ENCODE results near the gene FDX2.

DNA sequence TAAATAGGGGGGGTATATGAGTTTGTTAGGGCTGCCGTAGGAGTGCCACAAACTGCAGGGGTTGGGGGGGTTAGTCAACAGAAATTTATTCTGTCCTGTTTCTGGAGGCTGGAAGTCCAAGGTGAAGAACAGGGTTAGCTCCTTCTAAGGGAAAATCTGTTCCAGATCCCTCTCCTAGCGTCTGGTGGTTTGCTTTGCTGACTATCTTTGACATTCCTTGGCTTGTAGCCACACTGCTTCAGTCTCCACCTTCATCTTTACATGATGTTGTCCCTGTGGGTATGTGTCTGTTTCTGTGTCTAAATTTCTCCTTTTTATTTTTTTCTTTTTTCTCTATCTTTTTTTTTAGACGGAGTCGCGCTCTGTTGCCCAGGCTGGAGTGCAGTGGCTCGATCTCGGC lies 53.0 kb downstream of the FDX2 start:
- TF ChIP-seq ZNF121 (CRISPR knock-in tag; IDR thresholded peaks at IDR 0.05) = no peak
- no peak for TF ChIP-seq JUN (CRISPR knock-in tag; IDR thresholded peaks at IDR 0.05)
- TF ChIP-seq, protein P1, sequence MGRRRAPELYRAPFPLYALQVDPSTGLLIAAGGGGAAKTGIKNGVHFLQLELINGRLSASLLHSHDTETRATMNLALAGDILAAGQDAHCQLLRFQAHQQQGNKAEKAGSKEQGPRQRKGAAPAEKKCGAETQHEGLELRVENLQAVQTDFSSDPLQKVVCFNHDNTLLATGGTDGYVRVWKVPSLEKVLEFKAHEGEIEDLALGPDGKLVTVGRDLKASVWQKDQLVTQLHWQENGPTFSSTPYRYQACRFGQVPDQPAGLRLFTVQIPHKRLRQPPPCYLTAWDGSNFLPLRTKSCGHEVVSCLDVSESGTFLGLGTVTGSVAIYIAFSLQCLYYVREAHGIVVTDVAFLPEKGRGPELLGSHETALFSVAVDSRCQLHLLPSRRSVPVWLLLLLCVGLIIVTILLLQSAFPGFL (CRISPR knock-in tag; IDR thresholded peaks at IDR 0.05; ENCODE audit: borderline replicate concordance) = no peak
- TF ChIP-seq, protein P2, sequence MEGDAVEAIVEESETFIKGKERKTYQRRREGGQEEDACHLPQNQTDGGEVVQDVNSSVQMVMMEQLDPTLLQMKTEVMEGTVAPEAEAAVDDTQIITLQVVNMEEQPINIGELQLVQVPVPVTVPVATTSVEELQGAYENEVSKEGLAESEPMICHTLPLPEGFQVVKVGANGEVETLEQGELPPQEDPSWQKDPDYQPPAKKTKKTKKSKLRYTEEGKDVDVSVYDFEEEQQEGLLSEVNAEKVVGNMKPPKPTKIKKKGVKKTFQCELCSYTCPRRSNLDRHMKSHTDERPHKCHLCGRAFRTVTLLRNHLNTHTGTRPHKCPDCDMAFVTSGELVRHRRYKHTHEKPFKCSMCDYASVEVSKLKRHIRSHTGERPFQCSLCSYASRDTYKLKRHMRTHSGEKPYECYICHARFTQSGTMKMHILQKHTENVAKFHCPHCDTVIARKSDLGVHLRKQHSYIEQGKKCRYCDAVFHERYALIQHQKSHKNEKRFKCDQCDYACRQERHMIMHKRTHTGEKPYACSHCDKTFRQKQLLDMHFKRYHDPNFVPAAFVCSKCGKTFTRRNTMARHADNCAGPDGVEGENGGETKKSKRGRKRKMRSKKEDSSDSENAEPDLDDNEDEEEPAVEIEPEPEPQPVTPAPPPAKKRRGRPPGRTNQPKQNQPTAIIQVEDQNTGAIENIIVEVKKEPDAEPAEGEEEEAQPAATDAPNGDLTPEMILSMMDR (IDR thresholded peaks at IDR 0.05) = no peak
- TF ChIP-seq CREM (CRISPR knock-in tag; IDR thresholded peaks at IDR 0.05) = no peak
- TF ChIP-seq, protein P3, sequence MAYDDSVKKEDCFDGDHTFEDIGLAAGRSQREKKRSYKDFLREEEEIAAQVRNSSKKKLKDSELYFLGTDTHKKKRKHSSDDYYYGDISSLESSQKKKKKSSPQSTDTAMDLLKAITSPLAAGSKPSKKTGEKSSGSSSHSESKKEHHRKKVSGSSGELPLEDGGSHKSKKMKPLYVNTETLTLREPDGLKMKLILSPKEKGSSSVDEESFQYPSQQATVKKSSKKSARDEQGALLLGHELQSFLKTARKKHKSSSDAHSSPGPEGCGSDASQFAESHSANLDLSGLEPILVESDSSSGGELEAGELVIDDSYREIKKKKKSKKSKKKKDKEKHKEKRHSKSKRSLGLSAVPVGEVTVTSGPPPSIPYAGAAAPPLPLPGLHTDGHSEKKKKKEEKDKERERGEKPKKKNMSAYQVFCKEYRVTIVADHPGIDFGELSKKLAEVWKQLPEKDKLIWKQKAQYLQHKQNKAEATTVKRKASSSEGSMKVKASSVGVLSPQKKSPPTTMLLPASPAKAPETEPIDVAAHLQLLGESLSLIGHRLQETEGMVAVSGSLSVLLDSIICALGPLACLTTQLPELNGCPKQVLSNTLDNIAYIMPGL (CRISPR knock-in tag; IDR thresholded peaks at IDR 0.05) = no peak

All from WTC11 (cell line).